HepG2 (cell line): ENCODE results near the gene SBSN. TPM values are rescaled to one million over a fixed set of nuclear protein-coding genes. Genes with fewer than 3 reads are reported as not detected.

Experiments
- ATAC-seq: fragments of 200-7000 bp; cut with Tn5 transposase; 3 replicates; pipeline ENCODE4 v1.9.1; 2020; ENCODE audit warnings: mild to moderate bottlenecking, moderate library complexity
- BruUV-seq: library from RNA; stranded (reverse); fragments of 400-500 nt; replicated peaks from 2 replicates; lab custom pipeline; 2021; lab: Mats Ljungman, UMichigan
- CTCF ChIA-PET: fragments of 300-600 bp; formaldehyde crosslinking; extraction: SDS; loops from one replicate; lab custom pipeline; 2021; ENCODE audit warnings: low total read pairs, inconsistent platforms, low intra/inter-chr PET ratio; lab: Yijun Ruan, JAX
- POLR2A ChIA-PET: fragments of 350-600 bp; sonication (Branson Sonifier 250); formaldehyde crosslinking; loops from one replicate; lab custom pipeline; 2020; ENCODE audit warnings: antibody characterized with exemption, inconsistent platforms; lab: Yijun Ruan, JAX
- DNase-seq: peaks from one replicate; pipeline ENCODE4 v3.0.0-alpha.2; 2015; ENCODE audit warnings: low spot score
- FAIRE-seq: peaks from 3 replicates; lab custom pipeline; 2011; peaks lifted over from hg19 to GRCh38; lab: Jason Lieb, UNC
- H2AFZ ChIP-seq: one replicate; pipeline ENCODE4 v1.6.1; 2011; ENCODE audit warnings: low read length, inconsistent platforms
- H3K27ac ChIP-seq: fragments of 300-600 bp; 3 replicates; pipeline ENCODE4 v1.8.0; 2011; ENCODE audit warnings: mixed run types, mild to moderate bottlenecking, mixed read lengths, low read length, inconsistent platforms; ENCODE audit not compliant: insufficient read depth; ENCODE audit errors: extremely low read length
- H3K27me3 ChIP-seq, 2 experiments: fragments of 200-600 bp in 1 of 2; 2 replicates in 1 of 2; 3 replicates in 1 of 2; pipeline versions ENCODE4 v1.6.0 to v1.8.0; 2011; ENCODE audit warnings: low read length in 2 of 2, mild to moderate bottlenecking in 2 of 2, moderate library complexity in 2 of 2, inconsistent platforms in 1 of 2; ENCODE audit not compliant: insufficient read depth in 2 of 2, control insufficient read depth in 1 of 2
- H3K36me3 ChIP-seq, 2 experiments: fragments of 200-600 bp in 1 of 2; replicated peaks in 1 of 2; 2 replicates in 1 of 2; 3 replicates in 1 of 2; pipeline versions ENCODE4 v1.5.1 to v1.8.0; 2011; ENCODE audit warnings: low read length in 2 of 2, inconsistent platforms in 1 of 2; ENCODE audit not compliant: insufficient read depth in 2 of 2, control insufficient read depth in 1 of 2
- H3K4me1 ChIP-seq: 2 replicates; pipeline ENCODE4 v1.5.1; 2012; ENCODE audit warnings: low read length, inconsistent platforms; ENCODE audit not compliant: insufficient read depth
- H3K4me2 ChIP-seq: 2 replicates; pipeline ENCODE4 v1.6.0; 2011; ENCODE audit warnings: low read depth, low read length, inconsistent platforms
- H3K4me3 ChIP-seq, 3 experiments: fragments of 200-600 bp in 1 of 3; sonication (generic), shearing (Covaris generic) in 1 of 3; replicated peaks in 1 of 3; 2 replicates each; pipeline ENCODE4 v1.5.1; 2011 to 2016; ENCODE audit warnings: low read length in 3 of 3, inconsistent platforms in 2 of 3, low read depth in 2 of 3, mild to moderate bottlenecking in 2 of 3, control low read depth in 1 of 3, mixed read lengths in 1 of 3; ENCODE audit not compliant: insufficient read depth in 1 of 3
- H3K79me2 ChIP-seq: one replicate; pipeline ENCODE4 v1.6.1; 2011; ENCODE audit warnings: low read length, inconsistent platforms; ENCODE audit not compliant: insufficient read depth
- H3K9ac ChIP-seq: 2 replicates; pipeline ENCODE4 v1.6.0; 2011; ENCODE audit warnings: mild to moderate bottlenecking, low read depth, low read length, inconsistent platforms; ENCODE audit not compliant: insufficient read depth
- H3K9me3 ChIP-seq: 2 replicates; pipeline ENCODE4 v1.5.1; 2012; ENCODE audit warnings: mild to moderate bottlenecking, low read length
- H4K20me1 ChIP-seq: 2 replicates; pipeline ENCODE4 v1.6.0; 2011; ENCODE audit warnings: inconsistent platforms, mild to moderate bottlenecking, low read length, moderate library complexity; ENCODE audit not compliant: insufficient read depth
- CTCF ChIP-seq: sonication (generic); formaldehyde crosslinking; IDR thresholded peaks from 2 replicates; pipeline ENCODE4 v1.5.0; 2020; ENCODE audit warnings: mild to moderate bottlenecking, missing genetic modification reagents, moderate library complexity
- ZFP62 ChIP-seq: sonication (generic); formaldehyde crosslinking; IDR thresholded peaks from 2 replicates; pipeline ENCODE4 v1.4.0; 2020; ENCODE audit warnings: missing genetic modification reagents
- ZHX1 ChIP-seq: sonication (generic); formaldehyde crosslinking; IDR thresholded peaks from 2 replicates; pipeline ENCODE4 v1.8.1; 2022; ENCODE audit warnings: low read depth, mild to moderate bottlenecking, missing genetic modification reagents
- WGBS: methylation state at CpG from one replicate; pipeline ENCODE4 v1.1.6; 2017; ENCODE audit warnings: low lambda C conversion rate; 5-methylcytosine and 5-hydroxymethylcytosine counted together
- in situ Hi-C: cut with HindIII; loops from 2 replicates; pipeline ENCODE4 v1.10.0; 2017; ENCODE audit warnings: low pct_unique_long_range_greater_than_20kb; ENCODE audit not compliant: extremely low pct_ligation_motif_present
- intact Hi-C: fragments of 100-400 bp; cut with micrococcal nuclease; formaldehyde crosslinking; loops from one replicate; pipeline ENCODE4 v1.10.0; 2022; ENCODE audit not compliant: unreplicated experiment
- polyA plus RNA-seq, 8 experiments: library from polyadenylated mRNA; depleted of rRNA in 3 of 8; stranded (reverse) in 7 of 8; unstranded in 1 of 8; fragments of >200 nt; fragmentation: Illumina TruSeq in 4 of 8; extraction: Trizol in 4 of 8; gene quantifications; 2 replicates each; pipeline versions ENCODE4 v1.2.1 to v1.2.3, GENCODE V29; 2011 to 2016; ENCODE audit warnings: low read depth in 4 of 8, missing spikeins in 1 of 8, mixed read lengths in 1 of 8; ENCODE audit not compliant: insufficient read depth in 1 of 8
- total RNA-seq, 5 experiments: library from RNA; depleted of rRNA; stranded (reverse); fragments of >200 nt; fragmentation: Illumina TruSeq; extraction: Trizol; gene quantifications; 2 replicates each; pipeline ENCODE4 v1.2.3, GENCODE V29; 2016; ENCODE audit warnings: low read depth in 1 of 5

SBSN gene
- total and polyA plus RNA-seq, 2 of the 13 experiments (the other 11 are each of a cell fraction or from before 2014, with no cell fraction given): not detected

GRCh38 chr19:35478794-35479677 lies 49.1 kb downstream of the SBSN start:
- no peak for FAIRE-seq
- Histone ChIP-seq H3K36me3 (no peaks in the 10 kb centered on the region), H3K9ac (no peak overlapping the region), H3K4me2 (no peak overlapping the region), H3K4me3 (no peak overlapping the region), H3K27ac (no peak overlapping the region), H3K4me1 (peaks cover 11% of the 10 kb centered on the region)
- intact Hi-C loops (no loop called here), in situ Hi-C loops (no loop called here)
- BruUV-seq: no TSS peak
- POLR2A ChIA-PET: interaction anchor here (0.6 kb wide), 1 partner anchor 169 kb away, joined by 4 read pairs; no protein-coding TSS in a partner anchor
- CTCF ChIA-PET: no interaction called here
- TF ChIP-seq CTCF (CRISPR knock-in tag) (0 out of 2 replicates have a peak, but pooled peaks have one; percentile 4), ZFP62 (CRISPR knock-in tag) (no peak)
- TF ChIP-seq, all 625 proteins: peak for 1
- no peaks in the 10 kb centered on the region for H3K9me3 ChIP-seq
- no peaks in the 10 kb centered on the region for H4K20me1 ChIP-seq
- no peak for ATAC-seq
- no peak overlapping the region for H2AFZ ChIP-seq
- WGBS: 62% methylated on average over 21 of the region's 21 CpGs
- no peaks in the 10 kb centered on the region for H3K27me3 ChIP-seq
- DNase-seq: no peak
- H3K79me2 ChIP-seq: no peaks in the 10 kb centered on the region

GRCh38 chr19:35476149-35476548 lies 52.0 kb downstream of the SBSN start:
- ATAC-seq: no peak
- POLR2A ChIA-PET: no interaction called here
- H3K4me1 ChIP-seq: peaks cover 27% of the 10 kb centered on the region
- no peaks in the 10 kb centered on the region for H3K36me3 ChIP-seq
- no peak overlapping the region for H2AFZ ChIP-seq
- in situ Hi-C loops (no loop called here), intact Hi-C loops (no loop called here)
- H3K9me3 ChIP-seq: no peaks in the 10 kb centered on the region
- 56% methylated on average over 4 of the region's 4 CpGs for WGBS
- no peak overlapping the region for H3K4me3 ChIP-seq
- H3K9ac ChIP-seq: no peak overlapping the region
- H4K20me1 ChIP-seq: no peaks in the 10 kb centered on the region
- CTCF ChIA-PET: no interaction called here
- H3K4me2 ChIP-seq: no peak overlapping the region
- peak; percentile 32 for TF ChIP-seq CTCF (CRISPR knock-in tag)
- no peak for TF ChIP-seq ZHX1
- H3K27ac ChIP-seq: no peak overlapping the region
- no peaks in the 10 kb centered on the region for H3K27me3 ChIP-seq
- no peaks in the 10 kb centered on the region for H3K79me2 ChIP-seq
- no TSS peak for BruUV-seq
- no peak for DNase-seq
- FAIRE-seq: no peak
